Neural crest cell (in vitro differentiated cells): Measurements from ENCODE around the gene FLVCR2. TPM values are rescaled to one million over a fixed set of nuclear protein-coding genes. Genes with fewer than 3 reads are reported as not detected.

Experiments used
- DNase-seq: peaks from one replicate; pipeline ENCODE4 v3.0.0; 2021; ENCODE audit warnings: low read depth, mixed read lengths, low spot score
- H3K27ac Mint-ChIP-seq: one replicate; pipeline ENCODE4 v1.8.0; 2021; ENCODE audit warnings: mild to moderate bottlenecking, mixed read lengths; ENCODE audit not compliant: unreplicated experiment
- H3K27me3 Mint-ChIP-seq: 2 replicates; pipeline ENCODE4 v1.8.0; 2021; ENCODE audit warnings: low read depth, mild to moderate bottlenecking, mixed read lengths
- H3K36me3 Mint-ChIP-seq: 2 replicates; pipeline ENCODE4 v1.8.0; 2021; ENCODE audit warnings: low read depth, mild to moderate bottlenecking, mixed read lengths
- H3K4me1 Mint-ChIP-seq: 2 replicates; pipeline ENCODE4 v1.8.0; 2021; ENCODE audit warnings: mixed read lengths
- H3K4me3 Mint-ChIP-seq: one replicate; pipeline ENCODE4 v1.8.0; 2021; ENCODE audit warnings: mild to moderate bottlenecking, mixed read lengths
- H3K9me3 Mint-ChIP-seq: 2 replicates; pipeline ENCODE4 v1.8.0; 2021; ENCODE audit warnings: mixed read lengths
- total RNA-seq: library from RNA; stranded (reverse); gene quantifications from 2 replicates; pipeline ENCODE4 v1.2.1, GENCODE V29; 2021
- TF ChIP-seq, protein P1 (sequence below): fragments of 200-600 bp; sonication (generic); conservative IDR thresholded peaks from 2 replicates; pipeline ENCODE4 v1.5.0; 2021; ENCODE audit warnings: antibody characterized with exemption, mild to moderate bottlenecking

Gene FLVCR2
- total RNA-seq, 1 donor from 2014 or later: 3.0 TPM

DNA sequence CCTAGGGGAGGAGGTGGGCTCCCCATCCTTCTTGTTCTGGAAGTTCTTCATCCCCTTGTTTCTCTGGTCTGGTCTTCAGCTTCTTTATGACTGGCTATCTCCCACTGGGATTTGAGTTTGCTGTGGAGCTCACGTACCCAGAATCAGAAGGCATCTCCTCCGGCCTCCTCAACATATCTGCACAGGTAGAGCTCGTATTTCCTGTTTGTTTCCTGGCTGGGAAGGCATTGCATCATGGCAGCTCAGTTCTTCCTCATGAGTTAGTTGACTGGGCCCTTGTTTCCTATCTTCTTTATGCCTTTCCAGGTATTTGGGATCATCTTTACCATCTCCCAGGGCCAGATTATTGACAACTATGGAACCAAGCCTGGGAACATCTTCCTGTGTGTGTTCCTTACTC lies 62.5 kb downstream of the FLVCR2 start:
- no peak overlapping the region for H3K27ac Mint-ChIP-seq
- no peak overlapping the region for H3K4me3 Mint-ChIP-seq
- TF ChIP-seq, protein P1, sequence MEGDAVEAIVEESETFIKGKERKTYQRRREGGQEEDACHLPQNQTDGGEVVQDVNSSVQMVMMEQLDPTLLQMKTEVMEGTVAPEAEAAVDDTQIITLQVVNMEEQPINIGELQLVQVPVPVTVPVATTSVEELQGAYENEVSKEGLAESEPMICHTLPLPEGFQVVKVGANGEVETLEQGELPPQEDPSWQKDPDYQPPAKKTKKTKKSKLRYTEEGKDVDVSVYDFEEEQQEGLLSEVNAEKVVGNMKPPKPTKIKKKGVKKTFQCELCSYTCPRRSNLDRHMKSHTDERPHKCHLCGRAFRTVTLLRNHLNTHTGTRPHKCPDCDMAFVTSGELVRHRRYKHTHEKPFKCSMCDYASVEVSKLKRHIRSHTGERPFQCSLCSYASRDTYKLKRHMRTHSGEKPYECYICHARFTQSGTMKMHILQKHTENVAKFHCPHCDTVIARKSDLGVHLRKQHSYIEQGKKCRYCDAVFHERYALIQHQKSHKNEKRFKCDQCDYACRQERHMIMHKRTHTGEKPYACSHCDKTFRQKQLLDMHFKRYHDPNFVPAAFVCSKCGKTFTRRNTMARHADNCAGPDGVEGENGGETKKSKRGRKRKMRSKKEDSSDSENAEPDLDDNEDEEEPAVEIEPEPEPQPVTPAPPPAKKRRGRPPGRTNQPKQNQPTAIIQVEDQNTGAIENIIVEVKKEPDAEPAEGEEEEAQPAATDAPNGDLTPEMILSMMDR: no peak

DNA sequence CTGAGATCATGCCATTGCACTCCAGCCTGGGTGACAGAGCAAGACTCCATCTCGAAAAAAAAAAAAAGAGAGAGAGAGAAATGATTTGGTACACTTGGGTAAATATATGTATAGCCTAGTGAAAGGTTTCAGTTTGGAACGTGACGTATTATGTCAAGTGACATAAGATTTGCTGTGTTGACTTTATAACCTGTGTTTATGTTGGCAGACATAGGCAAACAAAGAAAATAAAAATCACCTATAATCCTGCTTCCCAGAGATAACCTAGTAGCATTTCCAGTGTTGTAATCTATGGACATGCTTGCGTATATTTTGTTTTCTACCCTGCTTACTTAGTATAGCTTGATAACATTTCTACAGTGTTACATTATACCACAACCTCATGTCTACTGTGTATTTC lies 65.6 kb downstream of the FLVCR2 start:
- Mint-ChIP-seq H3K27ac (no peak overlapping the region), H3K36me3 (peaks cover 2% of the 10 kb centered on the region), H3K4me3 (no peak overlapping the region), H3K4me1 (peaks cover 6% of the 10 kb centered on the region), H3K9me3 (no peaks in the 10 kb centered on the region), H3K27me3 (no peaks in the 10 kb centered on the region)
- DNase-seq: no peak
- TF ChIP-seq, protein P1: no peak

More for the DNA sequence above, 62.5 kb downstream of the FLVCR2 start:
- Mint-ChIP-seq H3K9me3 (no peaks in the 10 kb centered on the region), H3K4me1 (peaks cover 10% of the 10 kb centered on the region), H3K27me3 (no peaks in the 10 kb centered on the region), H3K36me3 (no peaks in the 10 kb centered on the region)
- no peak for DNase-seq

DNA sequence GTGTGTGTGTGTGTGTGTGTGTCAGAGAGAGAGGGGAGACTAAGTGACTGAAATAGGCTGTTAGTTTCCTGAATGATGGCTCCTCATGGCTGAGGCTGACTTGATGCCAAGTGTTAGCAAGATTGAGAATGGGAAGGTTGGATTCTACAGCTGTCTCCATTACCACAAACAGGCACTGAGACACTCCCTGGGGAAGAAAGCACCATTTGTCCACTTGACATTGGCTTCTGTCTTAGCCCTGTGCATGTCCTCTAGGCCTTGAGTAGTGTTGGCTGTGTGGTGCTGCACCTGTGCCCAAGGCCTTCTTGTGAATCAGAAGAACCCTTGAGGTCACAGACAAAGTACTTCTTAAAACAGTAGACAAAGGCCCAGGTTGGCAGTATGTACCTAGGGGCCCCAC lies 66.6 kb downstream of the FLVCR2 start:
- no peak overlapping the region for H3K4me3 Mint-ChIP-seq
- no peak for DNase-seq
- H3K36me3 Mint-ChIP-seq: peaks cover 11% of the 10 kb centered on the region
- TF ChIP-seq, protein P1: no peak
- H3K27me3 Mint-ChIP-seq: no peaks in the 10 kb centered on the region
- no peaks in the 10 kb centered on the region for H3K9me3 Mint-ChIP-seq
- no peak overlapping the region for H3K27ac Mint-ChIP-seq
- H3K4me1 Mint-ChIP-seq: peaks cover 6% of the 10 kb centered on the region

DNA sequence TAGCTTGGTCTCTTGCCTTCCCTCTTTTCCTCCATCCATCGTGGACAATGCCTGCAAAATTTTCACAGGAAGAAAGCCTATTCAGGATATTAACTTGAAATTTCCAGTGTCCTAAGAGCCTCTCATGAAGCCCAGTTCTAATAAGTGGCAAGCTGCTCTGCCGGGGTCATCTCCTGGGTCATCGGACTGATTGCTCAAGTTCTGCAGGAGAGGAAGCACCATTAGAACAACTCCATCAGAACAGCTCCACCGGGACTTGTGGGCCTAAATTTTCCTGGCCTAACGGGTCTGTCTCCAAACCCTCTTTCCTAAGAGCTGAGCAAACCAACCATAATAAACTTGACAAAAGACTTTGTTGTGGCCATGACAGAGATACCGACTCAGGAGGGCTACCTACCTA lies 68.3 kb downstream of the FLVCR2 start:
- Mint-ChIP-seq H3K36me3 (peaks cover 21% of the 10 kb centered on the region), H3K4me3 (no peak overlapping the region), H3K27ac (no peak overlapping the region), H3K4me1 (peaks cover 6% of the 10 kb centered on the region), H3K27me3 (no peaks in the 10 kb centered on the region), H3K9me3 (no peaks in the 10 kb centered on the region)
- no peak for DNase-seq
- TF ChIP-seq, protein P1: no peak

DNA sequence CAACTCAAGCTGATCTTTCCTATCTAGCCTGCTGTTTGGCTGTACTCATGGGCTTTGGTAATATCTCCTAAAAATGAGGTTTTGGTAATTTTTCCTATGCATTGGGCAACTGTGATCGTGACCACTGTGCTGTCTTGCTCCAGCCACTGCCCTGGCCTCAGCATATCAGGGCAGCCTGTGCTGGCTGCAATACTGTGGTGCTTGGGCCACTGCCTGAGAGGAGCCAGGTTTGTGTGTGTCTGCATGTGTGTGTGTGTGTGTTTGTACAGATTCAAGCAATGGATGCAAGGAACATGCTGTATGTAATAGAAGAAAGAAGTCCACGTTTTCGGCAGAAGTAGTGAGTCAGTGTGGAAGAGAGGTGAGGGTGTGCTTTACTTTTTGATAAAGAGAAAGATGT lies 69.2 kb downstream of the FLVCR2 start:
- Mint-ChIP-seq H3K9me3 (no peaks in the 10 kb centered on the region), H3K36me3 (peaks cover 21% of the 10 kb centered on the region), H3K4me1 (peaks cover 6% of the 10 kb centered on the region), H3K27ac (peak overlapping the region; percentile 41), H3K27me3 (no peaks in the 10 kb centered on the region), H3K4me3 (no peak overlapping the region)
- TF ChIP-seq, protein P1: no peak
- DNase-seq: no peak
